ENCODE measurements around the gene HOXA6. TPM values are rescaled to one million over a fixed set of nuclear protein-coding genes. Genes with fewer than 3 reads are reported as not detected.

Gene HOXA6
- total RNA-seq, 1 experiment from 2014 or later, result not detected

- H2BK15ac ChIP-seq (ENCODE audit: low read depth, low read length), result no peak overlapping the region
- no peaks in the 10 kb centered on the region; a peak in 1 of 7 replicates for H3K36me3 Mint-ChIP-seq (ENCODE audit: insufficient read depth in 1 of 3, low read depth in 3 of 3)
- H2AK5ac ChIP-seq (ENCODE audit: insufficient read length, low read length), result no peak overlapping the region
- H3K9ac ChIP-seq (ENCODE audit: extremely low read depth, insufficient read length, low read length), result no peak overlapping the region
- H3K4me1 ChIP-seq (ENCODE audit: insufficient read depth, low read length), result no peaks in the 10 kb centered on the region
- H3K23ac ChIP-seq (ENCODE audit: insufficient read length, low read depth, low read length), result no peak overlapping the region
- H3K27me3 ChIP-seq (ENCODE audit: insufficient read depth, low read length), result peaks cover 99% of the 10 kb centered on the region
- no peak overlapping the region for H2BK120ac ChIP-seq (ENCODE audit: low read depth, low read length, poor library complexity, severe bottlenecking)
- peaks cover 8 to 9% of the 10 kb centered on the region in 2 experiments; a peak in 4 of 5 replicates for H3K9me3 Mint-ChIP-seq
- no peak overlapping the region for H3K27ac Mint-ChIP-seq
- no peak overlapping the region for H3K18ac ChIP-seq (ENCODE audit: insufficient read length, low read depth, low read length)
- H2BK20ac ChIP-seq (ENCODE audit: low read depth, low read length, poor library complexity, severe bottlenecking), result no peak overlapping the region
- no peaks in the 10 kb centered on the region for H3K9me3 ChIP-seq (ENCODE audit: control insufficient read depth, low read depth, low read length)
- peaks cover 2% of the 10 kb centered on the region for H4K20me1 ChIP-seq (ENCODE audit: control insufficient read depth, insufficient read depth, insufficient read length)
- H3K4me2 ChIP-seq (ENCODE audit: insufficient read depth, insufficient read length, low read length), result no peak overlapping the region
- no peak overlapping the region for H3K14ac ChIP-seq (ENCODE audit: insufficient read depth, low read length)
- H3T11ph ChIP-seq (ENCODE audit: low read length), result no peak overlapping the region
- TF ChIP-seq, protein P1, sequence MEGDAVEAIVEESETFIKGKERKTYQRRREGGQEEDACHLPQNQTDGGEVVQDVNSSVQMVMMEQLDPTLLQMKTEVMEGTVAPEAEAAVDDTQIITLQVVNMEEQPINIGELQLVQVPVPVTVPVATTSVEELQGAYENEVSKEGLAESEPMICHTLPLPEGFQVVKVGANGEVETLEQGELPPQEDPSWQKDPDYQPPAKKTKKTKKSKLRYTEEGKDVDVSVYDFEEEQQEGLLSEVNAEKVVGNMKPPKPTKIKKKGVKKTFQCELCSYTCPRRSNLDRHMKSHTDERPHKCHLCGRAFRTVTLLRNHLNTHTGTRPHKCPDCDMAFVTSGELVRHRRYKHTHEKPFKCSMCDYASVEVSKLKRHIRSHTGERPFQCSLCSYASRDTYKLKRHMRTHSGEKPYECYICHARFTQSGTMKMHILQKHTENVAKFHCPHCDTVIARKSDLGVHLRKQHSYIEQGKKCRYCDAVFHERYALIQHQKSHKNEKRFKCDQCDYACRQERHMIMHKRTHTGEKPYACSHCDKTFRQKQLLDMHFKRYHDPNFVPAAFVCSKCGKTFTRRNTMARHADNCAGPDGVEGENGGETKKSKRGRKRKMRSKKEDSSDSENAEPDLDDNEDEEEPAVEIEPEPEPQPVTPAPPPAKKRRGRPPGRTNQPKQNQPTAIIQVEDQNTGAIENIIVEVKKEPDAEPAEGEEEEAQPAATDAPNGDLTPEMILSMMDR (conservative IDR thresholded peaks at IDR 0.05), result no peak
- H3K27me3 Mint-ChIP-seq (ENCODE audit: low read depth), result peaks cover 99% of the 10 kb centered on the region
- no peak overlapping the region for H4K91ac ChIP-seq (ENCODE audit: insufficient read length, low read depth, low read length)
- H3K56ac ChIP-seq (ENCODE audit: insufficient read length, low read depth, low read length), result no peak overlapping the region
- no peaks in the 10 kb centered on the region for H3K23me2 ChIP-seq (ENCODE audit: insufficient read length, low read depth, low read length, poor library complexity, severe bottlenecking)
- DNase-seq, result no peak
- no peaks in the 10 kb centered on the region for H3K79me2 ChIP-seq (ENCODE audit: insufficient read depth, low read length)
- H3K4me1 Mint-ChIP-seq, result peaks cover 0 to 10% of the 10 kb centered on the region in 2 experiments; a peak in 1 of 4 replicates
- no peak overlapping the region for H2AFZ ChIP-seq (ENCODE audit: low read length)
- no peak overlapping the region for H3K4ac ChIP-seq (ENCODE audit: low read depth, low read length)
- H3K79me1 ChIP-seq (ENCODE audit: insufficient read depth, low read depth, low read length, poor library complexity, severe bottlenecking), result no peaks in the 10 kb centered on the region
- no peak overlapping the region; a peak in 1 of 5 replicates for H3K4me3 Mint-ChIP-seq
- no peak overlapping the region for H3K27ac ChIP-seq (ENCODE audit: insufficient read length, low read depth, low read length)
- no CpG with 5 or more reads among the region's 8 CpGs for WGBS (ENCODE audit: extremely low coverage, insufficient read length, low lambda C conversion rate)
- H2BK12ac ChIP-seq (ENCODE audit: insufficient read length, low read depth, low read length), result no peak overlapping the region
- H4K8ac ChIP-seq (replicated peaks; ENCODE audit: insufficient read length, low read depth, low read length), result no peak overlapping the region
- no peak overlapping the region for H2BK5ac ChIP-seq (ENCODE audit: insufficient read length, low read length)
- no peak overlapping the region for H4K5ac ChIP-seq (ENCODE audit: insufficient read length, low read depth, low read length)
Observed at GRCh38 chr7:27124902-27125689, 22.5 kb downstream of the HOXA6 start.

Measured in H9 (cell line).